ENCODE measurements around the gene CEP85L.

GRCh38 chr6:118589186-118589585 lies 62.2 kb downstream of the CEP85L start:
- TF ChIP-seq CTCF (IDR thresholded peaks at IDR 0.05), result no peak
- no peak for TF ChIP-seq POLR2AphosphoS5 (IDR thresholded peaks at IDR 0.05)
- TF ChIP-seq POLR2A (IDR thresholded peaks at IDR 0.05), result no peak

Data from transverse colon (tissue), 4 donors.